Measurements from ENCODE around the gene SLC22A13.
"Not testable (repeated sequence)": the region's sequence is repeated elsewhere in the genome, so short reads cannot be mapped to it uniquely, and the experiment has no call there.

Gene SLC22A13

GRCh38 chr3:38235466-38235865, 30.1 kb upstream of the SLC22A13 start:
- no peaks in the 10 kb centered on the region for H4K20me1 ChIP-seq (ENCODE audit: insufficient read depth, low read length)
- H3K9me3 ChIP-seq (ENCODE audit: low read length), result peaks cover 11% of the 10 kb centered on the region; the same call in 1 of the 2 replicates
- no peaks in the 10 kb centered on the region for H3F3A ChIP-seq (ENCODE audit: insufficient read depth, low read length)
- H3K27me3 ChIP-seq (ENCODE audit: insufficient read depth, low read length), result no peaks in the 10 kb centered on the region
- H3K4me3 ChIP-seq (ENCODE audit: low read depth, low read length, poor library complexity, severe bottlenecking), result no peak overlapping the region
- no peak overlapping the region for H3K27ac ChIP-seq (ENCODE audit: low read depth, low read length, poor library complexity, severe bottlenecking)
- H2AFZ ChIP-seq (ENCODE audit: low read length), result no peak overlapping the region
- no peak overlapping the region for H3K4me2 ChIP-seq (ENCODE audit: low read length)
- no peaks in the 10 kb centered on the region for H3K9me2 ChIP-seq (ENCODE audit: low read depth, low read length)
- no peaks in the 10 kb centered on the region for H3K4me1 ChIP-seq (ENCODE audit: insufficient read depth, low read length, severe bottlenecking)
- no peaks in the 10 kb centered on the region for H3K79me2 ChIP-seq (ENCODE audit: insufficient read depth, low read length)
- H3K9ac ChIP-seq (ENCODE audit: low read length), result no peak overlapping the region
- H3K36me3 ChIP-seq (ENCODE audit: insufficient read depth, low read length), result peaks cover 84% of the 10 kb centered on the region
- TF ChIP-seq, protein P1, sequence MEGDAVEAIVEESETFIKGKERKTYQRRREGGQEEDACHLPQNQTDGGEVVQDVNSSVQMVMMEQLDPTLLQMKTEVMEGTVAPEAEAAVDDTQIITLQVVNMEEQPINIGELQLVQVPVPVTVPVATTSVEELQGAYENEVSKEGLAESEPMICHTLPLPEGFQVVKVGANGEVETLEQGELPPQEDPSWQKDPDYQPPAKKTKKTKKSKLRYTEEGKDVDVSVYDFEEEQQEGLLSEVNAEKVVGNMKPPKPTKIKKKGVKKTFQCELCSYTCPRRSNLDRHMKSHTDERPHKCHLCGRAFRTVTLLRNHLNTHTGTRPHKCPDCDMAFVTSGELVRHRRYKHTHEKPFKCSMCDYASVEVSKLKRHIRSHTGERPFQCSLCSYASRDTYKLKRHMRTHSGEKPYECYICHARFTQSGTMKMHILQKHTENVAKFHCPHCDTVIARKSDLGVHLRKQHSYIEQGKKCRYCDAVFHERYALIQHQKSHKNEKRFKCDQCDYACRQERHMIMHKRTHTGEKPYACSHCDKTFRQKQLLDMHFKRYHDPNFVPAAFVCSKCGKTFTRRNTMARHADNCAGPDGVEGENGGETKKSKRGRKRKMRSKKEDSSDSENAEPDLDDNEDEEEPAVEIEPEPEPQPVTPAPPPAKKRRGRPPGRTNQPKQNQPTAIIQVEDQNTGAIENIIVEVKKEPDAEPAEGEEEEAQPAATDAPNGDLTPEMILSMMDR (IDR thresholded peaks at IDR 0.05; ENCODE audit: low read length), result no peak
- TF ChIP-seq EZH2 (IDR thresholded peaks at IDR 0.05; ENCODE audit: borderline replicate concordance, low read length), result no peak

GRCh38 chr3:38238416-38239008, 27.1 kb upstream of the SLC22A13 start:
- H2AFZ ChIP-seq (ENCODE audit: low read length), result no peak overlapping the region
- H3K4me1 ChIP-seq (ENCODE audit: insufficient read depth, low read length, severe bottlenecking), result no peaks in the 10 kb centered on the region
- peaks cover 70% of the 10 kb centered on the region for H3K36me3 ChIP-seq (ENCODE audit: insufficient read depth, low read length)

GRCh38 chr3:38242812-38243211, 22.8 kb upstream of the SLC22A13 start:
- not testable (repeated sequence) for H3K27me3 ChIP-seq (ENCODE audit: insufficient read depth, low read length); H3K4me3 ChIP-seq (ENCODE audit: low read depth, low read length, poor library complexity, severe bottlenecking); H2AFZ ChIP-seq (ENCODE audit: low read length); H3K9me2 ChIP-seq (ENCODE audit: low read depth, low read length); H4K20me1 ChIP-seq (ENCODE audit: insufficient read depth, low read length); H3F3A ChIP-seq (ENCODE audit: insufficient read depth, low read length); H3K79me2 ChIP-seq (ENCODE audit: insufficient read depth, low read length); H3K9me3 ChIP-seq (ENCODE audit: low read length); H3K4me2 ChIP-seq (ENCODE audit: low read length); H3K4me1 ChIP-seq (ENCODE audit: insufficient read depth, low read length, severe bottlenecking); H3K9ac ChIP-seq (ENCODE audit: low read length); H3K27ac ChIP-seq (ENCODE audit: low read depth, low read length, poor library complexity, severe bottlenecking)
- peaks cover 69% of the 10 kb centered on the region for H3K36me3 ChIP-seq (ENCODE audit: insufficient read depth, low read length)

More at GRCh38 chr3:38238416-38239008, 27.1 kb upstream of the SLC22A13 start:
- Histone ChIP-seq H3K4me3 (ENCODE audit: low read depth, low read length, poor library complexity, severe bottlenecking) (no peak overlapping the region), H3F3A (ENCODE audit: insufficient read depth, low read length) (no peaks in the 10 kb centered on the region), H3K9ac (ENCODE audit: low read length) (no peak overlapping the region), H3K27ac (ENCODE audit: low read depth, low read length, poor library complexity, severe bottlenecking) (no peak overlapping the region), H3K79me2 (ENCODE audit: insufficient read depth, low read length) (no peaks in the 10 kb centered on the region), H3K4me2 (ENCODE audit: low read length) (no peak overlapping the region), H3K9me2 (ENCODE audit: low read depth, low read length) (no peaks in the 10 kb centered on the region), H3K9me3 (ENCODE audit: low read length) (peaks cover 11% of the 10 kb centered on the region; the same call in 1 of the 2 replicates), H3K27me3 (ENCODE audit: insufficient read depth, low read length) (no peaks in the 10 kb centered on the region), H4K20me1 (ENCODE audit: insufficient read depth, low read length) (no peaks in the 10 kb centered on the region)
- TF ChIP-seq EZH2 (IDR thresholded peaks at IDR 0.05; ENCODE audit: borderline replicate concordance, low read length), result no peak
- TF ChIP-seq, protein P1 (IDR thresholded peaks at IDR 0.05; ENCODE audit: low read length), result no peak

GRCh38 chr3:38245930-38246329, 19.7 kb upstream of the SLC22A13 start:
- Histone ChIP-seq H3K27ac (ENCODE audit: low read depth, low read length, poor library complexity, severe bottlenecking) (no peak overlapping the region), H3K9ac (ENCODE audit: low read length) (no peak overlapping the region), H3K79me2 (ENCODE audit: insufficient read depth, low read length) (no peaks in the 10 kb centered on the region), H3K27me3 (ENCODE audit: insufficient read depth, low read length) (no peaks in the 10 kb centered on the region), H3K9me2 (ENCODE audit: low read depth, low read length) (no peaks in the 10 kb centered on the region), H3K4me1 (ENCODE audit: insufficient read depth, low read length, severe bottlenecking) (no peaks in the 10 kb centered on the region), H3K4me2 (ENCODE audit: low read length) (no peak overlapping the region), H3K4me3 (ENCODE audit: low read depth, low read length, poor library complexity, severe bottlenecking) (no peak overlapping the region), H3K9me3 (ENCODE audit: low read length) (no peaks in the 10 kb centered on the region), H3F3A (ENCODE audit: insufficient read depth, low read length) (no peaks in the 10 kb centered on the region), H2AFZ (ENCODE audit: low read length) (no peak overlapping the region), H4K20me1 (ENCODE audit: insufficient read depth, low read length) (no peaks in the 10 kb centered on the region), H3K36me3 (ENCODE audit: insufficient read depth, low read length) (peaks cover 66% of the 10 kb centered on the region)
- TF ChIP-seq, protein P1 (IDR thresholded peaks at IDR 0.05; ENCODE audit: low read length), result no peak
- no peak for TF ChIP-seq EZH2 (IDR thresholded peaks at IDR 0.05; ENCODE audit: borderline replicate concordance, low read length)

All from OCI-LY1 (cell line).